ENCODE data around the gene WNT10A.

DNA sequence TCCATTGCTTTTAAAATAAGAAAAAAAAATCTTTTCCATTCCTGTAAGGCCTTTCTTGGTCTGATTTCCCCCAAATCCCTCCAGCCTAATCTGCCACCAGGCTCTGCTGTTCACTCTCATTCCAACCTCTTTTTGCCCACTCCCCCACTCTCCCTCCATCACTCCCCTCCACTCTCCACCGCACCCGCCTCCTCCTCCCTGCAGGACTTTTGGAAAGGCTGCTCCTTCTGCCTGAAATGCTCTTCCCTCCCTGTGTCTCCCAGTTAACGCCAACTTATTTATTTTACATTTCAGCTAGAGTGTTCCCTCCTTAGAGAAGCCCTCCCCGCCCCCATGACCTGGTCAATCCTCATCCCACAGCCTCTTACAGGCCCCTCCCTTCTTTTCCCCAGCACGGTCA is 25.8 kb upstream of the WNT10A start:
- TF ChIP-seq, protein P1, sequence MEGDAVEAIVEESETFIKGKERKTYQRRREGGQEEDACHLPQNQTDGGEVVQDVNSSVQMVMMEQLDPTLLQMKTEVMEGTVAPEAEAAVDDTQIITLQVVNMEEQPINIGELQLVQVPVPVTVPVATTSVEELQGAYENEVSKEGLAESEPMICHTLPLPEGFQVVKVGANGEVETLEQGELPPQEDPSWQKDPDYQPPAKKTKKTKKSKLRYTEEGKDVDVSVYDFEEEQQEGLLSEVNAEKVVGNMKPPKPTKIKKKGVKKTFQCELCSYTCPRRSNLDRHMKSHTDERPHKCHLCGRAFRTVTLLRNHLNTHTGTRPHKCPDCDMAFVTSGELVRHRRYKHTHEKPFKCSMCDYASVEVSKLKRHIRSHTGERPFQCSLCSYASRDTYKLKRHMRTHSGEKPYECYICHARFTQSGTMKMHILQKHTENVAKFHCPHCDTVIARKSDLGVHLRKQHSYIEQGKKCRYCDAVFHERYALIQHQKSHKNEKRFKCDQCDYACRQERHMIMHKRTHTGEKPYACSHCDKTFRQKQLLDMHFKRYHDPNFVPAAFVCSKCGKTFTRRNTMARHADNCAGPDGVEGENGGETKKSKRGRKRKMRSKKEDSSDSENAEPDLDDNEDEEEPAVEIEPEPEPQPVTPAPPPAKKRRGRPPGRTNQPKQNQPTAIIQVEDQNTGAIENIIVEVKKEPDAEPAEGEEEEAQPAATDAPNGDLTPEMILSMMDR (IDR thresholded peaks at IDR 0.05), result no peak
- TF ChIP-seq ZFX (IDR thresholded peaks at IDR 0.05; ENCODE audit: borderline replicate concordance), result no peak

Data from 22Rv1 (cell line).